ENCODE data around the gene COA8.
A peak's percentile ranks its signal among the peaks of the same experiment; 100 is the strongest.

Gene COA8

DNA sequence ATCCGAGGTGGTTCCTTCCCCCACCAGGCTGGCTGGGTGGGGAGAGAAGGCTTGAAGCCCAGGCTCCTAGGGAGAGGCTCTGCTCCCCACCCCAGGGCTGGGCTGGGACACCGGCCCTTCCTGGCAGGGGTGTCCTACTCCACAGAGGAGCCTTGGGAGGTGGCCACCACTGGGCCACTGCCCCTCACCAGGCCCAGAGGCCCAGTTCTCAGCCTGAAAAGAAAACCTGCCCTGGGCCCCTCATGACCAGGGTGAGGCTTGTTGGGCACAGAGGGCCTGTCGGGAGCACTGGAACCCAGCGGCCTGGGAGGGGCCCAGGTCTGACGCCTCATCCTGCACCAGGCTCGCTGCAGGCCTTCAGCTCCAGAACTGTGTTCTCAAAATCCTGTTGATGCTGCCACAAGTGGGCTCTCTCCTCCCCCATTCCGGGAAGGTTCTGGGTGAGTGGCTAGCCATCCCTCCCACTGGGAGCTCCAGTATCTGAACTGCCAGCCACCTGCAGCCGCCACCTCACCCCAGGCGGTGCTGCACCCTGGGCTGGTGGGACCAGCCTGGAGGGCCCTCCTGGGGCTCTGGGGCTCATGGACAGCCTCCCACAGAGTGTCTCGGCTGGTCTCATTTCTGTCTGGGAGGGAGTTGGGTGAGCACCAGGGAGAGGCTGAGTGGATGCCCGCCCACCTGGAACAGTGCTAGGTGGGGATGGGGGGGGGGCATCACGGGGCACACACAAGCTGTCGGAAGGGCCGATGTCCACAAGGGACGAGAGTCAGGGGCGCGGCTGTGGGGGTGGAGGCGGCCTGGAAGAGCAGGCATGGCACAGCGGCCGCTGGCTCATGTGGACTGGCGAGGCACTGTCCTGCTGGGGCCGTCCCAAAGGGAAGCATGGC, 12.1 kb upstream of the COA8 start:
- DNase-seq, result no peak

DNA sequence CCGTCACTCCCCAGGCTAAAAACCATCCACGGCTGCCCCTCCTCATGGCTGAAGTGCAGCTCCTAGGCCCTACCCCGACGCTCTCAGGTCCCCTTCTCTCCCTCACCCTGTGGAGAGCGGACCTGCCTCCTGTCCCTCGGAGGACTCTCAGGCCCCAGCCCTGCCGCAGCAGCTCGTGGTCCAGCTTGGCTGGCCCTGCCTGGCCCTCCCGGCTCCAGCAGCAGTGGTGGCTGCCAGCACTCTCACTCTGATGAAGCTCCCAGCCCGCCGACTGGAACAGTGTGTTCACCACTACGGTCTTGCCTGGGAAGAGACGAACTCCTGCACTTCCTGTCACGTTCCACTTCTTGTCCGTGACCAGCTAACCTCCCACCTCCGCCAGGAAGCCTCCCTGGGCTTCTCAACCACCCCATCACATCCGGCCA, 11.4 kb upstream of the COA8 start:
- no peak for DNase-seq

DNA sequence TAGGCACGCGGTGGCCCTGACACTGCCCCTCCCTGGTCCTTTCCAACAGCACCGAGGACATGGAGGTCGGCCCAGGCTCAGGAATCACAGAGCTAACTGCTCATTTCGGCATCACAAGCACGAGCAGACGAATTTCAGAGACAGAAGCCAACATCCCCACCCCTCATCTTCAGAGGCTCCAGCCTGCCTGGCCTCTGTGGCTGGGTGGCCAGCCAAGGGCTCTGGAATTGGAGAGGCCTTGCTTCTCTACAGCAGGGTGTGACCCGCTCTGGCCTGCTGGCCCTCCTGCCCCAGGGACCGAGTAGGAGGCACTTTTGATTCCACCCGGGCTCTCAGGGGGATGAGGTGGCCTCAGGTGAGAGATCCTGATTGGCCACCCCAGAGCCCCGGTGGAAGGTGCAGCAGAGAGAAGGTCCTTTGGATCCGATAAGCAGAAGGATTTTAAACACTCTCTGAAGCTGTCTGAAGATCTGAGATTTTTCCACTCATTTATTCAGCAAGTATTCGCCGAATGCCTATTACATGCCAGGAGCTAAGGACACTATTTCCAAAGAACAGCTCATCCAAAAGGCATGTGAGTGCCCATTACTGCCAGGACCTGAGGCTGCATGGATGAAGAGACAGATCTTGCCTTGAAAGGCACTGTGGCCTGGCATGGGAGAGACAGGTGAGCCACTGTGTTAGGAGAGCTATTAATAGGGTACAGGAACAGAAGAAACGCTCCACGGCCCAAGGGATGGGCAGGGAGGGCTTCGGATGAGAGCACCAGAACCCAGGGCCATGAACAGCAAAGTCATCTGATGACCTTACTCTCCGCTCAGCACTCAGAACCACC, 10.5 kb upstream of the COA8 start:
- DNase-seq, result no peak

DNA sequence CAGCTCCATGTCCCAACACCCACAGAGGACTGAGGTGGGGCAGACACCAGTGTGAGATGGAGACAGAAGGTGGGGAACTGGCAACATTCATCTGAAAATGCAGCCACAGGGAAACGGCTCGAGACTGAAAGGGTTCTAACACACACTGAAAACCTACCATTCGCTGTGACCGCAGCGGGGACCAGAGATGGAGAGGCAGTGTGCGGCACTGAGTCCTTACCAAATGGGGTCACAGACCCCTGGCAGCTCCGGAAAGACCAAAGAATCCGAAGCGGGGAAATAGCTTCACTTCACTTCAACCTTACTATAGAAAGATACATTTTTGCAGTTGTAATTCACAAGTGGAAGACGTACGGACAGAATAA, 9.9 kb upstream of the COA8 start:
- no peak for DNase-seq

DNA sequence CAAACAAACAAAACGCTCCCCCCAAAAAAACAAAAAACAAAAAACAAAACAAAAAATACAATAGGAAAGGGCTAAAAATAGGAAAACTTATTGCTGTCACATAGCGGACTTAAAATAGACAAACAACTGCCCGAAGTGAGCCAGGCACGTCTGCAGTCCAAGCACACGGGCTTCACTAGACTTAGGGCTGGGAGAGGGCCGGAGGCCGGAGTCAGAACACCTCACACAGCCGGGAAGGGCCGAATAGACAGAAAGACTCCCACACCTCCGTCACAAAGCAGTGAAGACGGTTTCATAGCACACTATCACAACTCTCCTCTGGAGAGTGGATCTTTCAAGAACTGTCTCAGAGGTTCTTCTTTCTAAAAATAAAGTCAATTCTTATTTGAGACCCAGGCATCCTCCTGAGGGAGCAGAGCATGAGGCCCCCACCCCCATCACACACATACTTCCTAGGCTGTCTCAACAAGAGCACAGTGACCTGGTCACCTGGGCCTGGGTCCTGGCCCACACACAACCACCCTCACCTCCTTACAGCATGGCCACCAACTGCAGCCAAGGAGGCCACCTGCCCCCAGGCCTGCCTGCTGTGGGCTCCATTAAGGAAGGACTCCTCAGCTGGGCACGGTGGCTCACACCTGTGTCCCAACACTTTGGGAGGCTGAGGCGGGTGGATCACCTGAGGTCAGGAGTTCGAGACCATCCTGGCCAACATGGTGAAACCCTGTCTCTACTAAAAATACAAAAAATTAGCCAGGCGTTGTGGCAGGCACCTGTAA, 7.0 kb upstream of the COA8 start:
- no peak for DNase-seq

DNA sequence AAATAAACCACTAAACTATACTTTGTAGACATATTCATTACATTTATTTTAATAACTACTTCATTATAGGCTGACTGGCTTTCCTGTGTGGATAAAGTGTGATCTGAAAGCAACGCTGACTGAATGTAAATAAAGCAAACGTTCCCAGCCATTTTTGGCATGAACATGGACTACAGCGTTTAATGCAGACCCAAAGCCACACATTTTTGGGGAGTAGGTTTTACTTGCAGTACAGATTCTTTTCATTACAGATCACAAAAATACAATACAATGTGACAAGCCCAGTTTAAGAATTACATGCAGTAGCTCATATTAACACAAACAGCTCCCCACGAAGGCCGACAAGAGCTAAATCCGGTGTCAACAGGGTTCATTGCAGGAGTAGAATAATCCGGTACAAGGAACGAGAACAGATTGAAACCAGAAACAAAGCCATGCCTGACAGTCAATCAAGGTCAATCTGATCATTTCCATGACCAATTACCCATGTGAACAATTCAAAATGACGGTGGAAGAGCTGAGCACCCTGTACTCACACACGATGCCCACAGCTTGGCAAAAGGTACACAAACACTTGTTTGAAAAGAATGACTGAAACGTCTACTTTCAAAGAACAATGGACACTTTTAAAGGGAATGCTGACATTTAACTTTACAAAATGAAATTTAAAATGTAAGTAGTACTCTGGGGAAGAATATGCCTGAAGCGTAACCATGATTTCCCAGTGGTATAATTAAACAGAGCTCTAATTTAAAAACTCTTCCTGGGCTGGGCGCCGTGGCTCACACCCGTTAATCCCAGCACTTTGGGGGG, 5.6 kb upstream of the COA8 start:
- DNase-seq, result peak in 1 of 2 experiments; percentile 52

DNA sequence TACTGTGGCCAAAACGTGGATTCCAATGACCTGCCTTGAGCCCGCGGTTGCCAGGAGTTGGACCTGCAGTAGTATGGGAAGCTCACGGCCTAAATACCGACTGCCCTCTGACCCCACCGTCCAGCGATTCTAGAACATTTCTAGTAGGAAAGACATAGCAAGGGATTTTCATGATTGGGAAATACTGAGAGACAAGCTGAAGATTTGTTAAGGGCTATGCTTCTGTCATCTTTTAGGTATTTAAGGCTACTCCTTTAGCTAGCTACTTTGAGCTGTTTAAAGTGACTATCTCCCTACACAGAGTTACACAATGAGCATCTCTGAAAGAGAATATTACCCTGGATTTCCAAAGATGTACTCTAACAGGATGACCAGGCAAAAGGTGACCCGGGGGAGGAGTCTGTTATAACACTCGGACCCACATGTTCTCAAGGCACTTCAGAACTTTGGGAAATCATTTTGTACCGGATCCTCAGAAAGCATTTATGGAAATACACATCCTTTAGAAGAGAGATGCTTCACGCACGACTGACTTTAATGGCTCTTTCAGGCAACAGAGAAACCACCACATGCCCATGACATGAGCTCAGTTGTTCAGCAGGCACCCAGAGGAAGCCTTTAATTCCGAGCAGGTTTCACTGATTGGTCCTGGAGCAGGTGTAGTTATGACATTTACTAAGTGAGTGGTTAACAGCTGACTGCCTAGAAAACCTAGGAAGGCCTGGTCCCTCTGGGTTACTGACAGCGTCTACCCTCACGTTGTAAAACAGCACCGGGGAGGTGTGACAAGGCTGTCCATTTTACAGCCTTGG, 4.5 kb upstream of the COA8 start:
- DNase-seq, result no peak

DNA sequence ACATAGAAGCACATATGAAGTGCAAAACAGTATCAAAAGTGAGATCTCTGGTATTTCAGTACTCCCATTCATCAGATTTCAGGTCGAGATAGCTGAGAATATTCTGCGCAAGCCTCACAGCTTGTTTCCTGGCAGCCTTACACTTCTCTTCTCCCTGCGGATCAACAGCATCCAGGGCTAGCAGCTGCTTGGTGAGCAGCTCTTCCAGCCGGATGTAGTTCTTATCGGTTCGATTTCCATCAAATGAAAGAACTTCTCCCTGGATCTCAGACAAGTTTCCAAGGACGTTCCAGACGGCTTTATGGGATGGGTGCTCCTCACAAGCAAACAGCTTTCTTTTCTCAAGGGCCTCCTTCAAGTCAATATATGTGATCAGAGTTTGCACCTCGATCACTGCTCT, 3.0 kb upstream of the COA8 start:
- DNase-seq, result no peak

DNA sequence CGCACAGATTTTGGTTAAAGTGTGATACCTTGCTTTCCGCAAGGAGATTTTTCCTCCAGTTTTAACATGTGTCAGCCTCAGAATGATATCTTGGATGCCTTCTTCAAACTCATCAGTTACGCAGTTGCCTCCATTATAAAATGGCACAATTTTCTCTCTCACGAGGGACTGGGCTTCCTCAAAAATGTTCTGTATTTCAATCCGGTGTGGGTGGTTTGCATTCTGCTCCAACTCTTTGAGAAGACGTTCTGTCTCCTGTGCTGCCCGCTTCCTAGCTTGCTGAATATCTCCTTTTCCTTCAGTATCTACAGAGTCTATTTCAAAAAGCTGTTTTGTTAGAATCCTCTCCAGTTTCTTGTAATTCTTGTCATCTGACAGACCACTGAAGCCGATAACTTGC, 2.1 kb upstream of the COA8 start:
- no peak for DNase-seq

DNA sequence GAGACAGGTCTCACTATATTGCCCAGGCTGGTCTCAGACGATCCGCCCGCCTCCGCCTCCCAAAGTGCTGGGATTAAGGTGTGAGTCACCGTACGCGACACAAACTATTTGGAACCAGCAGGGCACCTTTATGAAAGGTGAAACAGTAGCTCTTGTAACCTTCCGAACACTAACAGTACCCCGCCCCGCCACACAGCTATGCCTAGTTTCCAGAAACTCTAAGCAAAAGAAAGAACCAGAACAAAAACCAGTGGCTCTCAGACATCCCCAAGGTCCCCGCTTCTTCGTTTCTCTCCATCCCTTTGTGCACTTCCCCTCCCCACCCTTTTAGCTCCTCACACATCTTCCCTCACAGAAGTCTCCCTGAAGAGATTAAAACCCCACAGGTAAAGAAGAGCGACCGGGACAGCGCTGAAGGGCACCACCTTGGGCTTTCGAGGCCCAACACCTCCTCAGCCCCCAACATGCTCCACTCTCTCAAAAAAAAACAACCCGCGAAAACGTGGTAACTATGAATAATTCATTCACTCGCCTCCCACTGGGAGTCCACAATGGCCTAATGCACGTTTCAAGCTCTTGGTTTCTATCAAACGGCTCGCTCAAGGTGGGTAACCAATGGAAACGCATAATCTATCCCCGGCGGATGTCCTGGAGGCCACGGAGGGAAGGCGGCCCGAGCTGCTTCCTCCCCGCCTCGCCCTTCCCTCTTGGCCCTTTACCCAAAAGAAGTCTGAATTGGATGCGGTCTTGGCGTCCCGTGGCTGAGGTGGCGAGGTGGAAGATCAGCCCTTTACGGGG, 1.2 kb upstream of the COA8 start:
- peak in 1 of 2 experiments; percentile 31 for DNase-seq

DNA sequence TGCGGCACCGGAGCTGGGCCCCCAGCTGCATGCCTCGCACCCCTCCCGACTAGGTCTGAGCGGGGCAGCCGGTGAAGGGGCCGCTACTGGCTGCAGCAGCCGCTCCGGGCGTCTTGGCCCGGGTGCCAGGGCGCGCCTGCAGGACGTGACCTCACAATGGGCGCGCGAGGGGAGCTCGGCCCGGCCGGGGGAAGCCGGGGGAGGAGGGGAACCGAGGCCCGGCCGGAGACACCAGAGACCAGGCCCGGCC, 656 bp upstream of the COA8 start:
- DNase-seq, result peak in 1 of 2 experiments; percentile 62

DNA sequence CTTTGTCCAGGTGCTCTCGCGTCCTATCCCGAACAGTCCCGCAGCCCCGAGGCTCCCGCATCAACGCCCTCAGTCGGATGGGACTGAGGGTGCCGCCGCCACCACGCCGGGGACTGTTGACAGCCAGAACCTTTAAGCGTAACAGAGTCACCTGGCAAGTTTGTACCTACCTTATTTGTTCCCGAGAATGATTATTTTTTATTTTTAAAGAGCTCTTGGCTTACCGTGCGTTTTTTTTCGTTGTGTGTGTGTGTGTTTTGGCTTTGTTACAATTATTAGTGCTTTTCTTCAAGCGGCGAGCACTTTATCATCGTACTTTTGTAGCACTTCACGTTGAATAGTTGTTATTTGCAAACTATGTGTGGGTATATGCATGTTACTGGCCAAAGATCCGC, 463 bp downstream of the COA8 start:
- no peak for DNase-seq

DNA sequence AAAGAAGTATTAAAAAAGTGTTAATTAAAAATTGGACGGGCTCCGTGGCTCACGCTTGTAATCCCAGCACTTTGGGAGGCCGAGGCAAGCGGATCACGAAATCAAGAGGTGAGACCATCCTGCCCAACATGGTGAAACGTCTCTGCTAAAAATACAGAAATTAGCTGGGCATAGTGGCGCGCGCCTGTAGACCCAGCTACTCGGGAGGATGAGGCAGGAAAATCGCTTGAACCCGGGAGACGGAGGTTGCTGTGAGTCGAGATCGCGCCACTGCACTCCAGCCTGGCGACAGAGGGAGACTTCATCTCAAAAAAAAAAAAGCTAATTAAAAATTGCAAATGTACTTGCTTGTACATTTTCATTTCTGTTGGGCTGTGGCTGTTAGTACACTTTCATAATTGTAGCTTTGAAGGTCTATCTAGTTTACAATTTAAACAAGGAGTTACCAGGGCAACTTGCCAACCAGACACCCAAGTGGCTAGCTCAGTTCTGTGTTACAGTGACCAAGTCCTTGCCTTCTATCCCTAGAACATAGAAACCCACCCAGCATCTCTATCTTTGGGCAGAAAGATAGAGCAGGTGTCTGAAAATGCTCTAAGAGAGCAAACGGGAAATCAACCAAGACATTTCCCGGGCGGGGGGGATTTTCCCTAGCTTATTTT, 1.2 kb downstream of the COA8 start:
- DNase-seq, result peak in 1 of 2 experiments; percentile 41

DNA sequence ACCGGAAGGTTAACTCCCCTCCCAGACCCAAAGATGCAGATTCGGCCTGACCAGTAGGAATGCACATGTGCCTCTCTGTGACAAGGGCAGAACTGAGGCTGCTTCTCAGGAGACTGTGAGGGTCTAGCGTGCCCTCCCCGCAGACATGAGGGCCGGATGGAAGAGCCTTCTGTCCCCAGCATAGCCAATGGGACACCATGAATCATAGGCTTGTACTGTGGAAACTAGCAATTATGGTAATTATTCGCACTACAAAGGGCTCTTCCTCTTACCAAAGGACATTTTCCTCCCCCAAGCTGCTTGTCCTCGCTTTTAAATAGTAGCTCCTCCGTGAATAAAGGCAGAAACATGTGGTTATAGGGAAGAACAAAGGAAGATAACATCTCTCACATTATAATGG, 6.2 kb downstream of the COA8 start:
- DNase-seq, result peak; percentile 90 to 96

DNA sequence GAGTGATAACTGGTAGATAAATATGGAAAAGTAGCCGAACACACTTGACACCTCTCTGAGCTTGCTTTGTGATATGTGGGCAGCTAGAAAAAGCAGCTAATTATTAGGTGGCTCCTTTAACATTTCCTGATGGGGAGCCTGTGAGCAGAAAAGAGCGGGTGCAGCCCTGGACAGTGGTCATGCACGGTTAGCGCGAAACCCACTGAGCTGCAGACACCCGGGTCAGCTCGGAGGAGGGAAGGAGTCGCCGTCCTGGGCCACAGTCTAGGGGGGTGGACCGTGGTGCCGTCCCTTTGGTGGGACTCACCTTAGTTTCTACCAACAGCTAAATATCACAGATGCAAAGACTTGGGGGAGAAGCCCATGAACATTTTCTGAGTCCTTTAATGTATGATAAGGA, 6.6 kb downstream of the COA8 start:
- DNase-seq, result no peak

DNA sequence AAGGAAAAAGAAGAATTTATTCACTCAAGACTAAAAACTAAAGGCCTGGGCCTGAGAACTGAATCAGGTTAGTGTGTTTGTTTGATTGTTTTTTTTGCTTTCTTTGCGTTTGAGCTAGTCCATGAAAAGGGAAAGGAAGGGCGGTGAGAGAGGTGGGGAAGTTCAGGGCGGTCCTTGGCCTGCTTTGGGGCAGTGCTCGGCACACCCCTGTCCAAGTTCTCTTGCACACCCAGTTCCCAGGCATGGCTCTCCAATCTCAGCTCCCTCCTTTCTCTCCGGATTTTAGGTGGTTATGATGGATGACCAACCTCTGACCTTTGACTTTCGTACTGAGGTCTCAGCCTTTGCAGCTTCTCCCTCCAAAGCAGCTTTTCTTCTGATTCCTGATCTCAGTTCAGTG, 11.3 kb downstream of the COA8 start:
- no peak for DNase-seq

DNA sequence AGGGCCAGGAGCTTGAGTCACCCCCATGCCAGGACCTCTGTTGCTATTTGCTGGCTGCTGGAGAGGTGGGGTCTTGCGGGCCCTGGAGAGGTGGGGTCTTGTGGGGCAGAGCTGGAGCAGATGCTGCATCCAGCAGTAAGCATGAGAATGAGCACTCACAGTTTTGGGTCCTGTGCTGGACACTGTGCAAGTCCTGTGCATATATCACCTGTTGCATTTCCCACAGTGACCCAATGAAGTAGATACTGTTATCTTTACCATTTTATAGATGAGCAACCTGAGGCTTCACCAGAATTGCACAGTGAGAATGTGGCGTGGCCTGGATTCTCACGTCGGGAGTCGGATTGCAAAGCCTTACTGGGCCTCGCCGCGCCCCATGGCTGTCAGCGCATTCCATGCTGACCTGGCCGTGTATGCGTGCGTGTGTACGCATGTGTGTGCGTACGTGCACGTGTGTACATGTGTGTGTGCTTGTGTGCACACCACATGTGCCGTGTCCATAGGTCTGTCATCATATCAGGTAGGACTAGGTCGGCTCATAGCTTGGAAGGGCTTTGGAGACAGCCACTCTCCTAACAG, 12.0 kb downstream of the COA8 start:
- DNase-seq, result no peak

DNA sequence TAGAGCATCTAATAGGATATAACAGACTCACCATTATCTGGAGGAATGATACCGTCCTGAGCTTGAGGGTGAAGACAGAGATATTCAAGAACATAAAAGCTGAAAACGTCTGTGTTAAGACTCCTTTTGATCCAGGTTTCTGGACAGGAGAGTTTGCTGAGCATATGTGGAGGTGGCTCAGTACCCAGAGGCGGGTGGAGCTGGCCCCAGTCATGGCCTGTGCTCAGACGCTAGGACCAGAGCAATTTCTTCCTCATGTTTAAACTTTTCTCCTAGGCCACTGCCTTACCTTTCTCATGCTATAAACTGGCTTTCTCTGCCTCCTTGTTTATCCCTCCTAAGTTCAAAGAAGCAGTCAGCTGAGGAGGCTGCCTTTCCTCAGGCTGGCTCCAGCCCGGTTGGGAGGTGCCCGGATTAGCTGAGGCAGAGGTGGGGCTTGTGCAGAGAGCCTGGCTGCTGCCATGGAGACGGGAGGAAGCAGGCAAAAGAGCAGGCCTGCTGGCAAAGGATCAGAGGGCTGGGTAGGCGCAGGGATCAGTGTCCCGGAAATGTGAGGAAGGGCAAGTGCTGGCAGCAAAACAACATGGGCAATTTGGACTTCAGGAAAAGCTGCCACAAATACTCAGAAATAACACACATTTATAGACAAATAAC, 13.7 kb downstream of the COA8 start:
- DNase-seq, result peak; percentile 73 to 83

DNA sequence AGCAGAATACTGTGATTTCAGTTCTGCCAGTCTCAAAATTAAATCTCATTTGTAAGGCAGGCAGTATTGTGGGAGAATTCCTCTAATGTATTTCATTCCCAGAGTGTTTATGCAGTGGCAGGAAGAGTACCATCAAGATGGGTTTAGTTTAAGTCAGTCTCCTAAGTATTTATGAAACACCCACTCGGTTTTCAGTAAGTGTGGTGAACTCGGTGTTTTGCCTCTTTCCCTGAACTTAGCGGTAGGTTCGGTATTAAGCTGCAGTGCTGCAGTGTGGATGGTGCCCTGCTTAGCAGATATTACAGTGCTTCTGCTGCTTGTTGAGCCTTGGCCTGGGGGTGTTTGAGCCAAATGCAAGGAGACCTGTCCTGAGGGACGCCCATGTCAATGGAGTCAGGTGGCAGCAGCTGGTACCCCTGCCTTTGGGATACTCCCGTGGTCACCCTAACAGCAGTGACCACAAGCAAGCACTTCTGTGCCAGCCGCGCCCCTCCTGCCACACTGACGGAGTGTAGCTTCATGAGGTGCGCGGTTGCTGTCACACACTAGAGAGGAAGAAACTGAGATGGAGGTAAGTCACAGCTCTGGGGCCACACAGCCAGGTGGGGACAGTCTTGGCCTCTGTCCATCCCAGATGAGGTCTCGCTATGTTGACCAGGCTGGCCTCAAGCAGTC, 15.8 kb downstream of the COA8 start:
- DNase-seq, result no peak
